H9 (cell line): Measurements from ENCODE around the gene CNNM3. TPM values are rescaled to one million over a fixed set of nuclear protein-coding genes. Genes with fewer than 3 reads are reported as not detected.

Experiments
- DNase-seq: peaks from one replicate; pipeline ENCODE4 v3.0.0-alpha.2; 2017
- H2AFZ ChIP-seq: one replicate; pipeline ENCODE4 v1.6.1; 2013; ENCODE audit warnings: mild to moderate bottlenecking, low read length, control low read depth, moderate library complexity
- H2AK5ac ChIP-seq: 2 replicates; pipeline ENCODE4 v1.6.1; 2013; ENCODE audit warnings: low read length, control low read depth, mixed read lengths; ENCODE audit not compliant: insufficient read length
- H2BK120ac ChIP-seq: one replicate; pipeline ENCODE4 v1.6.1; 2013; ENCODE audit warnings: low read depth, mild to moderate bottlenecking, low read length, control low read depth, inconsistent platforms; ENCODE audit not compliant: poor library complexity, severe bottlenecking
- H2BK12ac ChIP-seq: 2 replicates; pipeline ENCODE4 v1.6.1; 2013; ENCODE audit warnings: low read length, control low read depth, mixed read lengths, low read depth; ENCODE audit not compliant: insufficient read length
- H2BK15ac ChIP-seq: 2 replicates; pipeline ENCODE4 v1.6.1; 2013; ENCODE audit warnings: low read depth, low read length, control low read depth
- H2BK20ac ChIP-seq: one replicate; pipeline ENCODE4 v1.6.1; 2013; ENCODE audit warnings: low read depth, mild to moderate bottlenecking, low read length, control low read depth, inconsistent platforms; ENCODE audit not compliant: poor library complexity, severe bottlenecking
- H2BK5ac ChIP-seq: 2 replicates; pipeline ENCODE4 v1.6.1; 2013; ENCODE audit warnings: low read length, control low read depth, mixed read lengths; ENCODE audit not compliant: insufficient read length
- H3K14ac ChIP-seq: 2 replicates; pipeline ENCODE4 v1.6.1; 2013; ENCODE audit warnings: low read length, control low read depth; ENCODE audit not compliant: insufficient read depth
- H3K18ac ChIP-seq: 2 replicates; pipeline ENCODE4 v1.6.1; 2013; ENCODE audit warnings: low read depth, mild to moderate bottlenecking, mixed read lengths, low read length, control low read depth; ENCODE audit not compliant: insufficient read length
- H3K23ac ChIP-seq: 2 replicates; pipeline ENCODE4 v1.6.1; 2013; ENCODE audit warnings: low read length, control low read depth, mixed read lengths, low read depth; ENCODE audit not compliant: insufficient read length
- H3K23me2 ChIP-seq: 2 replicates; pipeline ENCODE4 v1.6.1; 2013; ENCODE audit warnings: low read depth, mild to moderate bottlenecking, mixed read lengths, low read length, control low read depth; ENCODE audit not compliant: insufficient read length, poor library complexity, severe bottlenecking
- H3K27ac ChIP-seq: 2 replicates; pipeline ENCODE4 v1.5.1; 2013; ENCODE audit warnings: low read length, control low read depth, mixed read lengths, low read depth; ENCODE audit not compliant: insufficient read length
- H3K27me3 ChIP-seq: 2 replicates; pipeline ENCODE4 v1.6.1; 2013; ENCODE audit warnings: low read length, control low read depth, inconsistent platforms; ENCODE audit not compliant: insufficient read depth
- H3K4ac ChIP-seq: 2 replicates; pipeline ENCODE4 v1.6.1; 2013; ENCODE audit warnings: low read depth, mild to moderate bottlenecking, control low read depth, inconsistent platforms, low read length, moderate library complexity
- H3K4me1 ChIP-seq: 2 replicates; pipeline ENCODE4 v1.6.1; 2013; ENCODE audit warnings: low read length, control low read depth, inconsistent platforms; ENCODE audit not compliant: insufficient read depth
- H3K4me2 ChIP-seq: 2 replicates; pipeline ENCODE4 v1.6.1; 2013; ENCODE audit warnings: low read length, control low read depth, mixed read lengths; ENCODE audit not compliant: insufficient read length, insufficient read depth
- H3K56ac ChIP-seq: 2 replicates; pipeline ENCODE4 v1.6.1; 2013; ENCODE audit warnings: low read depth, mild to moderate bottlenecking, mixed read lengths, low read length, control low read depth; ENCODE audit not compliant: insufficient read length
- H3K79me1 ChIP-seq: 2 replicates; pipeline ENCODE4 v1.6.1; 2013; ENCODE audit warnings: low read depth, mild to moderate bottlenecking, moderate library complexity, low read length, control low read depth, inconsistent platforms; ENCODE audit not compliant: insufficient read depth, poor library complexity, severe bottlenecking
- H3K79me2 ChIP-seq: 2 replicates; pipeline ENCODE4 v1.6.1; 2013; ENCODE audit warnings: low read length, control low read depth, inconsistent platforms; ENCODE audit not compliant: insufficient read depth
- H3K9ac ChIP-seq: 2 replicates; pipeline ENCODE4 v1.6.1; 2013; ENCODE audit warnings: low read length, control low read depth, mixed read lengths; ENCODE audit not compliant: insufficient read length; ENCODE audit errors: extremely low read depth
- H3K9me3 ChIP-seq: one replicate; pipeline ENCODE4 v1.6.1; 2013; ENCODE audit warnings: low read depth, low read length, inconsistent platforms; ENCODE audit not compliant: control insufficient read depth
- H3T11ph ChIP-seq: one replicate; pipeline ENCODE4 v1.6.1; 2013; ENCODE audit warnings: mild to moderate bottlenecking, low read length, control low read depth, inconsistent platforms
- H4K20me1 ChIP-seq: one replicate; pipeline ENCODE4 v1.6.1; 2013; ENCODE audit not compliant: control insufficient read depth, insufficient read length, insufficient read depth
- H4K5ac ChIP-seq: 2 replicates; pipeline ENCODE4 v1.6.1; 2013; ENCODE audit warnings: low read depth, mild to moderate bottlenecking, mixed read lengths, low read length, control low read depth; ENCODE audit not compliant: insufficient read length
- H4K8ac ChIP-seq: replicated peaks from 2 replicates; pipeline ENCODE4 v1.6.1; 2013; ENCODE audit warnings: low read length, control low read depth, mixed read lengths, low read depth; ENCODE audit not compliant: insufficient read length
- H4K91ac ChIP-seq: 2 replicates; pipeline ENCODE4 v1.6.1; 2013; ENCODE audit warnings: low read depth, mild to moderate bottlenecking, moderate library complexity, mixed read lengths, low read length, control low read depth; ENCODE audit not compliant: insufficient read length
- H3K27ac Mint-ChIP-seq, 3 experiments: 2 replicates in 2 of 3; 3 replicates in 1 of 3; pipeline ENCODE4 v1.8.0; 2020 to 2021; ENCODE audit warnings: mixed read lengths in 3 of 3, mild to moderate bottlenecking in 1 of 3, moderate library complexity in 1 of 3
- H3K27me3 Mint-ChIP-seq: 2 replicates; pipeline ENCODE4 v1.8.0; 2021; ENCODE audit warnings: low read depth, mild to moderate bottlenecking, moderate library complexity, mixed read lengths
- H3K36me3 Mint-ChIP-seq, 3 experiments: 2 replicates in 2 of 3; 3 replicates in 1 of 3; pipeline ENCODE4 v1.8.0; 2020 to 2021; ENCODE audit warnings: low read depth in 3 of 3, mixed read lengths in 3 of 3; ENCODE audit not compliant: insufficient read depth in 1 of 3
- H3K4me1 Mint-ChIP-seq, 2 experiments: 2 replicates each; pipeline ENCODE4 v1.8.0; 2020; ENCODE audit warnings: mixed read lengths in 2 of 2
- H3K4me3 Mint-ChIP-seq, 2 experiments: 2 replicates in 1 of 2; 3 replicates in 1 of 2; pipeline ENCODE4 v1.8.0; 2020 to 2021; ENCODE audit warnings: mild to moderate bottlenecking in 2 of 2, mixed read lengths in 2 of 2, moderate library complexity in 1 of 2
- H3K9me3 Mint-ChIP-seq, 2 experiments: 2 replicates in 1 of 2; 3 replicates in 1 of 2; pipeline ENCODE4 v1.8.0; 2020; ENCODE audit warnings: mild to moderate bottlenecking in 2 of 2, mixed read lengths in 2 of 2, moderate library complexity in 1 of 2
- CTCF ChIP-seq: fragments of 200-600 bp; sonication (generic); conservative IDR thresholded peaks from 3 replicates; pipeline ENCODE4 v1.8.0; 2021; ENCODE audit warnings: antibody characterized with exemption, mild to moderate bottlenecking
- WGBS: extraction: QIAGEN DNeasy Blood & Tissue Kit; methylation state at CpG from one replicate; pipeline ENCODE4 v1.1.7; 2013; ENCODE audit warnings: missing lambda C conversion rate, low lambda C conversion rate, mixed read lengths; ENCODE audit not compliant: insufficient read length; ENCODE audit errors: extremely low coverage; 5-methylcytosine and 5-hydroxymethylcytosine counted together
- total RNA-seq: library from RNA; stranded (reverse); gene quantifications from 2 replicates; pipeline ENCODE4 v1.2.1, GENCODE V29; 2021

Gene CNNM3
- total RNA-seq, 1 experiment from 2014 or later = 25.0 TPM

GRCh38 chr2:96813656-96814055, 2.4 kb upstream of the CNNM3 start:
- peaks cover 2% of the 10 kb centered on the region for H4K20me1 ChIP-seq
- H3T11ph ChIP-seq = no peak overlapping the region
- no peak overlapping the region for H2BK20ac ChIP-seq
- no peak overlapping the region for H3K14ac ChIP-seq
- H2BK12ac ChIP-seq = no peak overlapping the region
- DNase-seq = no peak
- no peak overlapping the region for H3K9ac ChIP-seq
- H3K23ac ChIP-seq = no peak overlapping the region
- Mint-ChIP-seq H3K27me3 (peaks cover 1% of the 10 kb centered on the region; the same call in 1 of the 2 replicates), H3K4me1 (peaks cover 19 to 22% of the 10 kb centered on the region in 2 experiments), H3K36me3 (peaks cover 5 to 15% (median 10%) of the 10 kb centered on the region in 3 experiments), H3K27ac (no peak overlapping the region), H3K9me3 (no peaks in the 10 kb centered on the region; a peak in 1 of 5 replicates), H3K4me3 (no peak overlapping the region)
- no peak overlapping the region for H2AK5ac ChIP-seq
- H3K4me2 ChIP-seq = no peak overlapping the region
- H3K27me3 ChIP-seq = no peaks in the 10 kb centered on the region
- H4K5ac ChIP-seq = no peak overlapping the region
- H3K4me1 ChIP-seq = peaks cover 3% of the 10 kb centered on the region; the same call in 1 of the 2 replicates
- no peak overlapping the region for H2BK5ac ChIP-seq
- peaks cover 2% of the 10 kb centered on the region; the same call in 1 of the 2 replicates for H3K79me2 ChIP-seq
- H4K91ac ChIP-seq = no peak overlapping the region
- H3K56ac ChIP-seq = no peak overlapping the region
- no peak overlapping the region for H3K27ac ChIP-seq
- no peak overlapping the region for H2AFZ ChIP-seq
- no peak overlapping the region for H3K4ac ChIP-seq
- no peak for TF ChIP-seq CTCF
- WGBS = no CpG with 5 or more reads among the region's 4 CpGs
- H3K79me1 ChIP-seq = peaks cover 2% of the 10 kb centered on the region
- H2BK15ac ChIP-seq = no peak overlapping the region
- no peak overlapping the region for H2BK120ac ChIP-seq
- no peak overlapping the region for H4K8ac ChIP-seq
- H3K18ac ChIP-seq = no peak overlapping the region
- no peaks in the 10 kb centered on the region for H3K9me3 ChIP-seq
- peaks cover 7% of the 10 kb centered on the region for H3K23me2 ChIP-seq
